Ishikawa (cell line): ENCODE data around the gene ARHGAP29.
A peak's percentile ranks its signal among the peaks of the same experiment; 100 is the strongest.

Experiments
- CEBPB ChIP-seq: IDR thresholded peaks from 2 replicates; pipeline ENCODE4 v1.6.1; 2012
- CREB1 ChIP-seq: IDR thresholded peaks from 2 replicates; pipeline ENCODE4 v1.6.1; 2012; ENCODE audit warnings: low read depth
- EGR1 ChIP-seq: IDR thresholded peaks from 2 replicates; pipeline ENCODE4 v1.6.1; 2012
- EP300 ChIP-seq: IDR thresholded peaks from 2 replicates; pipeline ENCODE4 v1.6.1; 2012; ENCODE audit warnings: borderline replicate concordance
- FOXM1 ChIP-seq: IDR thresholded peaks from 2 replicates; pipeline ENCODE4 v1.6.1; 2012; ENCODE audit warnings: low read depth, borderline replicate concordance
- NFIC ChIP-seq: IDR thresholded peaks from 2 replicates; pipeline ENCODE4 v1.6.1; 2012
- RAD21 ChIP-seq: IDR thresholded peaks from 2 replicates; pipeline ENCODE4 v1.6.1; 2012; ENCODE audit warnings: low read depth
- TAF1 ChIP-seq: IDR thresholded peaks from 2 replicates; pipeline ENCODE4 v1.6.1; 2012; ENCODE audit warnings: low read depth, mild to moderate bottlenecking
- TCF12 ChIP-seq: IDR thresholded peaks from 2 replicates; pipeline ENCODE4 v1.6.1; 2012; ENCODE audit warnings: low read depth
- TEAD4 ChIP-seq: IDR thresholded peaks from 2 replicates; pipeline ENCODE4 v1.6.1; 2012
- YY1 ChIP-seq: IDR thresholded peaks from 2 replicates; pipeline ENCODE4 v1.6.1; 2012; ENCODE audit warnings: low read depth
- ZBTB7A ChIP-seq: IDR thresholded peaks from 2 replicates; pipeline ENCODE4 v1.6.1; 2012; ENCODE audit warnings: low read depth
- TF ChIP-seq, protein P1 (sequence below): IDR thresholded peaks from 2 replicates; pipeline ENCODE4 v1.6.1; 2012; ENCODE audit warnings: low read depth, mild to moderate bottlenecking
- TF ChIP-seq, protein P2 (sequence below): IDR thresholded peaks from 2 replicates; pipeline ENCODE4 v1.6.1; 2012

ARHGAP29 gene, protein sequence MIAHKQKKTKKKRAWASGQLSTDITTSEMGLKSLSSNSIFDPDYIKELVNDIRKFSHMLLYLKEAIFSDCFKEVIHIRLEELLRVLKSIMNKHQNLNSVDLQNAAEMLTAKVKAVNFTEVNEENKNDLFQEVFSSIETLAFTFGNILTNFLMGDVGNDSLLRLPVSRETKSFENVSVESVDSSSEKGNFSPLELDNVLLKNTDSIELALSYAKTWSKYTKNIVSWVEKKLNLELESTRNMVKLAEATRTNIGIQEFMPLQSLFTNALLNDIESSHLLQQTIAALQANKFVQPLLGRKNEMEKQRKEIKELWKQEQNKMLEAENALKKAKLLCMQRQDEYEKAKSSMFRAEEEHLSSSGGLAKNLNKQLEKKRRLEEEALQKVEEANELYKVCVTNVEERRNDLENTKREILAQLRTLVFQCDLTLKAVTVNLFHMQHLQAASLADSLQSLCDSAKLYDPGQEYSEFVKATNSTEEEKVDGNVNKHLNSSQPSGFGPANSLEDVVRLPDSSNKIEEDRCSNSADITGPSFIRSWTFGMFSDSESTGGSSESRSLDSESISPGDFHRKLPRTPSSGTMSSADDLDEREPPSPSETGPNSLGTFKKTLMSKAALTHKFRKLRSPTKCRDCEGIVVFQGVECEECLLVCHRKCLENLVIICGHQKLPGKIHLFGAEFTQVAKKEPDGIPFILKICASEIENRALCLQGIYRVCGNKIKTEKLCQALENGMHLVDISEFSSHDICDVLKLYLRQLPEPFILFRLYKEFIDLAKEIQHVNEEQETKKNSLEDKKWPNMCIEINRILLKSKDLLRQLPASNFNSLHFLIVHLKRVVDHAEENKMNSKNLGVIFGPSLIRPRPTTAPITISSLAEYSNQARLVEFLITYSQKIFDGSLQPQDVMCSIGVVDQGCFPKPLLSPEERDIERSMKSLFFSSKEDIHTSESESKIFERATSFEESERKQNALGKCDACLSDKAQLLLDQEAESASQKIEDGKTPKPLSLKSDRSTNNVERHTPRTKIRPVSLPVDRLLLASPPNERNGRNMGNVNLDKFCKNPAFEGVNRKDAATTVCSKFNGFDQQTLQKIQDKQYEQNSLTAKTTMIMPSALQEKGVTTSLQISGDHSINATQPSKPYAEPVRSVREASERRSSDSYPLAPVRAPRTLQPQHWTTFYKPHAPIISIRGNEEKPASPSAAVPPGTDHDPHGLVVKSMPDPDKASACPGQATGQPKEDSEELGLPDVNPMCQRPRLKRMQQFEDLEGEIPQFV

DNA sequence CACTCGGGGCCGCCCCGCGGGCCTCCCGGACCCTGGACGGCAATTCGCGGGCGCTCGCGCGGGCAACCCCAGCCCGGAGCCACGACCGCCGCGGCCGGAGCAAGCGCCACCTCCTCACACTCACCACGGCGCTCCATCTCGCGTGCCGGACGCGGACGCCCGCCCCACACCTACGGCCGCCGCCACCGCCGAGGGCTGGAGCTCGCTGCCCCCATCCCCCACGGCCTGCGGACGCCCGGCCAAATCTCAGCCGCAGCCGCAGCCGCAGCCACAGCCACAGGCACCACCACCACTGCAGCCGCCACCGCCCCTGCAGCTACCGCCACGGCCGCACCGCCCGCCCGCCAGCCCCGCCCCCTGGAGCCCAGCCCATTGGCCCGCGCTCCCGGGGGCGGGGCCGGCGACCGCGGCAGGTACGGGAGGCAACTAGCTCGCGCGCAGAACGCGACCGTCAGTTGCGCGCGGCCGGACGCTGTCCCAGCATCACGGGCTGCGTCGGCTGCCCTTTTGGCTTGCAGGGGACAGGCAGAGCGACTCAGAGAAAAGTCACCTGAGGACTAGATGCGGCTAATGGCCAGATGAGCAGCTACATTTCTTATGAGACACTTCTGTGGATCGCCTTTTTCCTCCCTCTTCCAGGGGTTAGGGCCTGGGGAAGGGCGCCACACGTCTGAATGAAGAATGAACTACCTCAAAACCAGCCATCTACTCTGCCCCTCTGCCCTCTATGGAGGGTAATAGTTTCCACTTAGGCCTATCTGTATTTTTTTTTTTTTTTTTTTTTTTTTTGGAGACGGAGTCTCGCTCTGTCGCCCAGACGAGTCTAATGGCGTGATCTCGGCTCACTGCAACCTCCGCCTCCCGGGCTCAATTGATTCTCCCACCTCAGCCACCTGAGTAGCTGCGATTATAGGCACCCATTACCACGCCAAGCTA is at the start of gene ARHGAP29:
Gene ARHGAP29, minus strand, starts transcription at position 294 of the 936 bp plus-strand sequence. CDS start 5,973 bp downstream, outside the sequence.
- no peak for TF ChIP-seq RAD21
- TF ChIP-seq, protein P1, sequence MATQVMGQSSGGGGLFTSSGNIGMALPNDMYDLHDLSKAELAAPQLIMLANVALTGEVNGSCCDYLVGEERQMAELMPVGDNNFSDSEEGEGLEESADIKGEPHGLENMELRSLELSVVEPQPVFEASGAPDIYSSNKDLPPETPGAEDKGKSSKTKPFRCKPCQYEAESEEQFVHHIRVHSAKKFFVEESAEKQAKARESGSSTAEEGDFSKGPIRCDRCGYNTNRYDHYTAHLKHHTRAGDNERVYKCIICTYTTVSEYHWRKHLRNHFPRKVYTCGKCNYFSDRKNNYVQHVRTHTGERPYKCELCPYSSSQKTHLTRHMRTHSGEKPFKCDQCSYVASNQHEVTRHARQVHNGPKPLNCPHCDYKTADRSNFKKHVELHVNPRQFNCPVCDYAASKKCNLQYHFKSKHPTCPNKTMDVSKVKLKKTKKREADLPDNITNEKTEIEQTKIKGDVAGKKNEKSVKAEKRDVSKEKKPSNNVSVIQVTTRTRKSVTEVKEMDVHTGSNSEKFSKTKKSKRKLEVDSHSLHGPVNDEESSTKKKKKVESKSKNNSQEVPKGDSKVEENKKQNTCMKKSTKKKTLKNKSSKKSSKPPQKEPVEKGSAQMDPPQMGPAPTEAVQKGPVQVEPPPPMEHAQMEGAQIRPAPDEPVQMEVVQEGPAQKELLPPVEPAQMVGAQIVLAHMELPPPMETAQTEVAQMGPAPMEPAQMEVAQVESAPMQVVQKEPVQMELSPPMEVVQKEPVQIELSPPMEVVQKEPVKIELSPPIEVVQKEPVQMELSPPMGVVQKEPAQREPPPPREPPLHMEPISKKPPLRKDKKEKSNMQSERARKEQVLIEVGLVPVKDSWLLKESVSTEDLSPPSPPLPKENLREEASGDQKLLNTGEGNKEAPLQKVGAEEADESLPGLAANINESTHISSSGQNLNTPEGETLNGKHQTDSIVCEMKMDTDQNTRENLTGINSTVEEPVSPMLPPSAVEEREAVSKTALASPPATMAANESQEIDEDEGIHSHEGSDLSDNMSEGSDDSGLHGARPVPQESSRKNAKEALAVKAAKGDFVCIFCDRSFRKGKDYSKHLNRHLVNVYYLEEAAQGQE, result no peak
- TF ChIP-seq, protein P2, sequence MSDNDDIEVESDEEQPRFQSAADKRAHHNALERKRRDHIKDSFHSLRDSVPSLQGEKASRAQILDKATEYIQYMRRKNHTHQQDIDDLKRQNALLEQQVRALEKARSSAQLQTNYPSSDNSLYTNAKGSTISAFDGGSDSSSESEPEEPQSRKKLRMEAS, result peak; percentile 40; the same call in 1 of the 2 replicates
- peak; percentile 58; the same call in 1 of the 2 replicates for TF ChIP-seq YY1
- TF ChIP-seq TAF1, result peak; percentile 88
- no peak for TF ChIP-seq CREB1
- no peak for TF ChIP-seq FOXM1
- no peak for TF ChIP-seq TEAD4
- TF ChIP-seq CEBPB, result no peak; the same call in 1 of the 2 replicates
- TF ChIP-seq EGR1, result no peak; the same call in 1 of the 2 replicates
- no peak for TF ChIP-seq ZBTB7A
- TF ChIP-seq NFIC, result peak; percentile 31; the same call in 1 of the 2 replicates
- TF ChIP-seq TCF12, result 0 out of 2 replicates have a peak, but pooled peaks have one; percentile 8
- 0 out of 2 replicates have a peak, but pooled peaks have one; percentile 36 for TF ChIP-seq EP300

DNA sequence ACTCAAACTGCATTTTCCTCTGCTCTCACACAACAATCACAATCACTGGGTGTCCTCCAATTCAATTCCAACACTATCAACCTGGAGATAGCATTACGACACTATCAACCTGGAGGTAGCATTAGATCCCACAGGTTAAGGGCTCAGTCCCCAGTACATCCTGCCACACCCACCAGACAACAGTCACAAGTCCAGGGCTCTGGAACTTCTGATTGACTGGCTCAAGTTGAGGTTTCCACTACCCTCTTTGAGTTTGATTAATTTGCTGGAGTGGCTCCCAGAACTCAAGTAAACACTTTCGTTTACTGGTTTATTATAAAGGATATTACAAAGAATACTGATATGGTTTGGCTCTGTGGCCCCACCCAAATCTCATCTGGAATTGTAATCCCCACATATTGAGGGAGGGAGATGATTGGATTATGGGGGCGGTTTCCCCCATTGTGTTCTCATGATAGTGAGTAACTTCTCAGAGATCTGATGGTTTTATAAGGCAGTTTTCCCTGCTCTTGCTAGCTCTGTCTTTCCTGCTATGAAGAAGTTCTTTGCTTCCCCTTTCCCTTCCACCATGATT is 49.6 kb upstream of the ARHGAP29 start:
- TF ChIP-seq, protein P1, result no peak
- TF ChIP-seq ZBTB7A (no peak), NFIC (no peak), CREB1 (no peak), TCF12 (no peak), CEBPB (no peak), EGR1 (no peak), FOXM1 (no peak), TEAD4 (no peak), YY1 (no peak), EP300 (no peak), TAF1 (no peak)
- TF ChIP-seq, protein P2, result no peak

DNA sequence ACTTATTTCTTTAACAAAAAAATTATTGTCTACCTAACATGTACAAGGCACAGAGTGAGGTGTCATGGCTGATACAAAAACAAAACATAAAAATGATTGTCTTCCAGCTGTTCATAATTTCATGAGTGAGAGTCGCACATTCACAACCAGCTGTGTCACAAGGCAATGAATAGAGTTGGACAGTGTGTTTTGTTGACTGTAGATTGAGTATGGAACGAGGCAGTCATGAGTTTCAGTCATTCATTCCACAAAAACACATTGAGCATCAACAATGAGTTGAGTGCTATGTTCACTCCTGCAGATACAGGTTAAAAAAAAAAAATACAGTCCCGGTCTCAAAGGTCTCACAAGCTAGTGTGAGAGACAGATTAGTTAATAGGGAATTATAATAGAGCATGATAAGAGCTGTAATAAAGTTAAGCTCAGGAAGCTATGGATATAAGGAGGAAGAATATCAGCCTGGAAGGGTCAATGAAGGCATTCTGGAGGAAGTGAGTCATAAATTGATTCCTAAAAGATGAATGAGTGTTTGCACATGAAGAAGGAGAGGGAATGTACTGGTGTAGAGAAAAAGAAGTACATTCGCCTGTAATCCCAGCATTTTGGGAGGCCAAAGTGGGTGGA is 47.8 kb upstream of the ARHGAP29 start:
- TF ChIP-seq, protein P1, result no peak
- TF ChIP-seq TEAD4 (no peak), CREB1 (no peak)
